Daoy (cell line): ENCODE results near the gene PMFBP1. TPM values are rescaled to one million over a fixed set of nuclear protein-coding genes. Genes with fewer than 3 reads are reported as not detected.

Experiments used
- DNase-seq: peaks from one replicate; pipeline ENCODE4 v3.0.0-alpha.2; 2015; ENCODE audit warnings: low read depth
- total RNA-seq: library from RNA; depleted of rRNA; stranded (reverse); fragments of >200 nt; shearing (Covaris generic); gene quantifications from 2 replicates; pipeline ENCODE4 v1.2.3, GENCODE V29; 2014

PMFBP1 gene
- total RNA-seq, 1 experiment from 2014 or later = under 0.01 TPM

DNA sequence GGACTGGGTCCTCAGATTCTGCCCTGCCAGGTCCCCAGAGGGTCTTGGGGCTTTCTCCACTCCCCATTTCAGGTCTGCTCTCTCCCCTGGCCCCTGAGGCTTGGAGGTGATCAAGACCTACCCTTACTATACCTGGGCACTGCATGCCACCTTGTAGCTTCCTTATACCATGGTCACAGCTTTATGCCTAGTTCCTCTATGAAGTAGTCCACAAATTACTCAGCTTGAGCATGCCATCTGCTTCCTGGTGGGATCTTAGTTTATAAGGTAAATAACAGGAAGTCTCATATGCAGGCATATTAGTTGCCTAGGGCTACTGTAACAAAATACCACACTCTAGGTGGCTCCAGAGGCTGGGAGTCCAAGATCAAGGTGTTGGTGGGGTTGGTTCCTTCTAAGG, 11.0 kb upstream of the PMFBP1 start:
- DNase-seq = no peak

- DNase-seq = no peak
Measured at GRCh38 chr16:72179204-72179970, 7.4 kb upstream of the PMFBP1 start.

DNA sequence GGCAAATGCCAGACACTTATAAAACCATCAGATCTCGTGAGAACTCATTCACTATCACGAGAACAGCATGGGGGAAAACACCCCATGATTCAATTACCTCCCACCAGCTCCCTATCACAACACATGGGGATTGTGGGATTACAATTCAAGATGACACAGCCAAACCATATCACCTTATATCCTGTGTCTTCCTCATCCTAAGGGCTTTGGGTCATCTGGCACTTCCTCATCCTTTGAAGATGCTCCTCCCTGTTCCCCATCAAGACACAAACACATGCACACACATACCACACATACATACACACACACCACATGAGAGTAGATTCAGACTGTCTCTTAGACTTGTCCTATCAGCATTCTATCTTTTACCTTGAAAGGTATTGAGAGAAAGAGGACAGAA, 2.8 kb upstream of the PMFBP1 start:
- DNase-seq = no peak

GRCh38 chr16:72173997-72174396, 2.0 kb upstream of the PMFBP1 start:
- DNase-seq = no peak

- no peak for DNase-seq
Measured at GRCh38 chr16:72171236-72171635, 719 bp downstream of the PMFBP1 start.

GRCh38 chr16:72169708-72170107, 2.2 kb downstream of the PMFBP1 start:
- no peak for DNase-seq

- DNase-seq = no peak
Measured at GRCh38 chr16:72168365-72168764, 3.6 kb downstream of the PMFBP1 start.

DNA sequence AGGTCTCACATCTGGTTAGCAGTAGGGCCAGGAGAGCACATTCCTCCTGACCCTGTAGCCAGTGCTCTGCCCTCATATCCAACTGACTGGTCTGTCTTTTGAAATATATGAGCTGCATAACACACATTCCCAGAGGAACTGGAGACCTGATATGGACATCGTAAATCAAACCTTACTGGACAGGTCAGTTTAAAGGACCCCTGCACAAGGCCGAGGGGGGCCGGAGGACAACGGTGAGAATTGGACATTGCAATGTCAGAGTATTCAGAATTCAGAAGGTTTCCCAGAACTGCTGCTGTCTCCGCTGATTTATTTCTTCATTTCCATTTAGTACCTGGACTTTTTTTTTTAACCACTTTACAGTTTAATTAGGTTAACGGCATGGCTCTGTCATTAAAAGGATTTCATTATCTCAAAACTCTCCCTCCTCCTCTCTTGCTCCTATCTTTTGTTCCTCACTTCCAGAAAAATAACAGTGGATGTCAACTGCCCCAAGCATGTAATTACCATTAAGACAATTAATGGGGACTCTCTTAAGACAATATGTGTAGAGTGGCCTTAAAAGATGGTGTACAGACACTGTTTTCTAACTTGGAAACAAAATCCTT, 4.9 kb downstream of the PMFBP1 start:
- no peak for DNase-seq

GRCh38 chr16:72166151-72166550, 5.8 kb downstream of the PMFBP1 start:
- DNase-seq = no peak

DNA sequence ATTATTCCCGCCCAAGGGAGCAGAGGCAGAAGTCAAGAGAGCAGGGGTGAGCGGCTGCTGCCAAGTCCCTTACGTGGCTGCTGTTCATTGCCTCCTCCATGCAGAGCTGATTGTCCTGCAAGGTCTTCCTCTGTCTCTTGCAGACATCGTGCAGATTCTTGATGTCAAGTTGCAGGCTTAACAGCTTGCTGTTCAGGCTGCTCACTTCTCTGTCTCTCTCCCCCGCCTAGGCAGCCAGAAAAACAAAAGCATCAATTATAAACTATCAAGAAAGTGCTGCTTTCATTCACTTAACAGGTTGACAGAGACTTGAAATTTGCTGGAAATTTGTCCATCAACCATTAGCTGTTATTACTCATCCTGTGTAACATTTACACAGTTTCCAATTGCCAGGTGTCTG, 7.3 kb downstream of the PMFBP1 start:
- no peak for DNase-seq

GRCh38 chr16:72162105-72162692, 9.8 kb downstream of the PMFBP1 start:
- DNase-seq = no peak

GRCh38 chr16:72159801-72160200, 12.2 kb downstream of the PMFBP1 start:
- DNase-seq = no peak

DNA sequence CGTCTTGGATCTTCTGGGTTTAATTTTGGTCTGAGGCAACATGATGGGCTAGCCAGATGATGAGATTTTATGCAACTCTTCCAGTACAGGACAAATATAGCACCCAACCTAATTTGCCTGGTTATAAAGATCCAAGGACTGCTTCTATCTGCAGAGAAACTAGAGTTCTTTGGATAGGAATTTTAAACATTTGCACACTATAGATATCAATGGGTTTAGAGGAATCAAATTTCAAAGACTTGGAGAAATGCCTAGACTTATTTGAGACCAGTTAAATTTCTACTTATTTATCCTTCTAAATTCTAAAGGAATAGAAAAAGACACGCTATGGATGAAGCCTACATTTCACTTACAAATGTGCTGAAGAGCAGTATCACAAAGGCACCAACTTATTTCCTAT, 12.6 kb downstream of the PMFBP1 start:
- no peak for DNase-seq

DNA sequence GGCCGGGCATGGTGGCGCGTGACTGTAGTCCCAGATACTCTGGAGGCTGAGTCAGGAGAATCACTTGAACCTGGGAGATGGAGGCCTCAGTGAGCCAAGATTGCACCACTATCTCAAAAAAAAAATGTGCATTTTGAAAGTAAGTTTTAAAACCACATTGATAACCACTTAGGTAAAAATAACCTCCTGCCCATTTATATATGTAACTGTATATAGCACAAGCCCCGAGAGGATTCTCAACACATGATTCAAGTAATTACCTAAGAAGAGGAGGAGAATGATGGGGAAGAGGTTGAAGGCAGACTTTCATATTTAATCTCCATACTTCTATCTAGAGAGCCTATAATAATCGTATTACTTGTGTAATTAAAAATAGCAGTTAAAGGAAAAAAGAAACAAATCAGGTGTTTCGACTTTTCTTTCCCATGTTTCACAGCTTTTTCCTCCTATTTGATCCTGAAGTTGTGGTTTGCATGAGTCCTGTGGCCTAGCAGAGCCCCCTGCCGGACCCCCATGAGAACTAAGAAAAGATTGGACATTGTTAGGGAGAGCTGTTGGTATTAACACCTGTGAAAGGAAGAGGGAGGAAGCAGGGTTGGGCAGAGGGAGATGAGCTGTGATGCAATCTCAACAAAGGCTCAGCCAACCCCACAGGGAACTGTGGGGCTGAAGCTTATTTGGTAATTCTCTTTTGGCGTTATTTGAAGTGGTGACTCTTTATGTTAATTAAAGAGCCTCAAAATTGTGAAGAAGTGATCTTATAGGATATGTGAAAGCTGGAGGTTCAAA, 22.1 kb downstream of the PMFBP1 start:
- DNase-seq = no peak

- no peak for DNase-seq
Measured at GRCh38 chr16:72142476-72142875, 29.5 kb downstream of the PMFBP1 start.

GRCh38 chr16:72139908-72140307, 32.0 kb downstream of the PMFBP1 start:
- DNase-seq = no peak

GRCh38 chr16:72138064-72138572, 33.8 kb downstream of the PMFBP1 start:
- DNase-seq = no peak

DNA sequence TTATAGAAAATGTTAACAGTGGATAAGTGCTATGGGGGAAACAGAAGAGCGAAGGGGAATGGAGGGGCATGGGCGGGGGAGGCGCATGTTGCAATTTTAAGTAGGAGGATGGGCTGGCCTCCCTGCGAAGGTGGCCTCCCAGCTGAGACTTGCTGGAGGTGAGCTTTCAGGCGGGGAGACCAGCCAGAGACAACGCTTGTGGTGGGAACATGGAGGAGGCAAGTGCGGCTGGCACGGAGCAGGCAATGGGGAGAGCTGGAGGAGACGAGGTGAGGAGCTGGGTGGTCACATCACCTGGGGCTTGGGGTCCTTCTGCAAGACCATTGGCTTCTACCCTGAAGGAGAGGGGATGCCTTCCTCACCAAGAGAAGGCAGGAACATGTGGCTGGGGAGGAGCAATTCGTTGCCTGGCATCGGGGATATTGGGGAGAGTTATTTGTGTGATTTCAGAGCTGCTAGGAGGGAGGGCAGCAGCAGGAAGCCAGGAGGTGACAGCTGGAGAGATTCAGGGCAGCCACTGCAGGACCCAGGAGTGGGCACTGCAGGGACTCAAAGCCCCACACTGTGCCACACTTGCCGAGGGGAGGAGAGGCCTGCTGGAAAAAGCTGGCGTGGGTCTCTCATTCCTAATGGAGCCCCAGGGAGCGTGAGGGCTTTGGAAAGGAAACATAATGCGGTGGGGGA, 34.4 kb downstream of the PMFBP1 start:
- DNase-seq = no peak

DNA sequence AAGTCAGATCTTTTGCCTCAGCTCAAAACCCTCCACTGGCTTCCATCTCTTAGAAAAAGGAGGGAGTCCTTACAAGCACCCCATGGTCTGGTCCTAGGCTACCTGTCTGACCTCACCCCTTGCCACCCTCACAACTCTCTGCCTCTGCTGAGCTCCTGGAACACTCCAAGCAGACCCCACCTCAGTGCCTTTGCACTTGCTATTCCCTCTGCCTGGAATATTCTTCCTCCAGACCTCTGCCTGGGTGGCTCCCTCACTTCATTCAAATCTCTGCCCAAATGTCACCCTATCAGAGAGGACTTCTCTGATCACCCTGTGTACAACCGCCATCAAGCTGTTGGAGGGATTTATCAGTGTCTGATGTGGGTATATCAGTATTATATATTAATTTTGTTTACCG, 37.4 kb downstream of the PMFBP1 start:
- DNase-seq = no peak

GRCh38 chr16:72132726-72133125, 39.2 kb downstream of the PMFBP1 start:
- DNase-seq = no peak

DNA sequence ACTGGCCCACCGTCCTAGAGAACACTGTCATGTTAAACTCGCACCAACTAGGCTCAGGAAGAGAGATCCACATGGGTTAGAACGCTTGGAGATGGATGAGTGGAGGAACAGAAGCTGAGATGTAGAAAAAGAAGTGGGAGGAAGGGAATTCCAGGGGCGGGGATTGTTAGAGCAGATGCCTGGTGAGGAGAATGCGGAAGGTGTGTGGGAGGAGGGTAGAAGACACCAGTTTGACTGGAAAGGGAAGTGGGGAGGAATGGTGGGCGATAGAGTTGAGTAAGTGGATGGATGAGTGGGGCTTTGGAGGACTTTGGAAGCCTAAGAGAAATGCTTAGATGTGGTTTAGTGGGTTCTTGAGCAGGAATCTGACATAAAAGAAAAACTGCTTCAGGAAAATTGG, 40.9 kb downstream of the PMFBP1 start:
- DNase-seq = no peak
